HG03439 (cell line): ENCODE measurements around the gene UBAP1L.

ENCODE experiments used
- ATAC-seq: cut with Tn5 transposase; IDR thresholded peaks from one replicate; pipeline ENCODE4 v1.9.1; 2021; ENCODE audit warnings: mild to moderate bottlenecking, moderate library complexity; ENCODE audit not compliant: unreplicated experiment

The UBAP1L gene

GRCh38 chr15:65067645-65068402 lies 47.2 kb downstream of the UBAP1L start, which contains the start of gene RASL12:
Gene RASL12, minus strand, starts transcription at chr15:65067991. Its CDS starts 156 bp downstream, at chr15:65067835.
- ATAC-seq = no peak

DNA sequence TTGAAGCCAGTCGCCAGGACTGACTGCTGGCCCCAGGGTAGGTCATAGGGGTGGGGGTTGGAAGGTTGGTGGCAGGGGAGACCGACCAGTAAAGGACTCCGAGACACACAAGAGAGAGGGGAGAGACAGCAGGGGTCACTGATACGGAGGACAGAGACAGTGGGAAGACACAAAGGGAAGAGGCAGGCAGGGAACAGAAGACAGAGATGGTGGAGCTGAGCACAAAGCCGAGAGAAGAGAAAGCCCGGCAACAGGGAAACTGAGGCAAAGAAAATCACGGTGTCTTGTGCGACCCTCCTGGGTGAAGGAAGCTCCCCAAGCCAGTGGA lies 47.7 kb downstream of the UBAP1L start:
- no peak for ATAC-seq

DNA sequence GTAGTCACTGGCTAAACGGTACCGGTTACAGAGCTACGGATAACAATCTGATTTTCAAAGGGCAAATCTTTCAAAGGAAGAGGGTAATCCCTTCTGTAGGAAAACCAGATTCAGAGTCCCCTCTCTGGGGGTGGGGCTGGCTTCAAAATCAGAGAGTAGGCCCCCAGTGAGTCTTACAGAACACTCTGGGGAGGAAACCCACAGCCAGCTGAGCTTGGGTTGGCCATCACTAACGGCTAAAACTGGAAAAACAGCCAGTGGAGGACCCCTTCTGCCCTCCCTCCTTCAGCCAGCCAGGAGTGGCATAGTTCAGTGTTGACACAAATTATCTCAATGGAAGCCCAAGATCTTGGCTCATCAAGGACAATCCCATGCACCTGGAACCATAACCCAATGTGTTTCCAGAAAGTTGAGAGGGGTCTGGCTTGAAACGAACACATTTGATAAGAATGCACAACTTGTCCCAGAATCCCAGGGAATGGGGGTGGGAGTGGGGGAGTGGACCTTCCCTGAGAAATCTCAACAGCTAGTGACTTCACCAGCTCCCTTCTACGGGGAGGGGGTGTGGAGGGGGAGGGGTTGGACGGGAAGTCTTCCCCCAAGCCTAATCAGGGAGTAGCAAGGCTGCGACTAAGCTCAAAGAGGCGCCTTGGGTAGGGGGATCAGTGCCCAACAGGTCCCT lies 48.2 kb downstream of the UBAP1L start:
- ATAC-seq = no peak

DNA sequence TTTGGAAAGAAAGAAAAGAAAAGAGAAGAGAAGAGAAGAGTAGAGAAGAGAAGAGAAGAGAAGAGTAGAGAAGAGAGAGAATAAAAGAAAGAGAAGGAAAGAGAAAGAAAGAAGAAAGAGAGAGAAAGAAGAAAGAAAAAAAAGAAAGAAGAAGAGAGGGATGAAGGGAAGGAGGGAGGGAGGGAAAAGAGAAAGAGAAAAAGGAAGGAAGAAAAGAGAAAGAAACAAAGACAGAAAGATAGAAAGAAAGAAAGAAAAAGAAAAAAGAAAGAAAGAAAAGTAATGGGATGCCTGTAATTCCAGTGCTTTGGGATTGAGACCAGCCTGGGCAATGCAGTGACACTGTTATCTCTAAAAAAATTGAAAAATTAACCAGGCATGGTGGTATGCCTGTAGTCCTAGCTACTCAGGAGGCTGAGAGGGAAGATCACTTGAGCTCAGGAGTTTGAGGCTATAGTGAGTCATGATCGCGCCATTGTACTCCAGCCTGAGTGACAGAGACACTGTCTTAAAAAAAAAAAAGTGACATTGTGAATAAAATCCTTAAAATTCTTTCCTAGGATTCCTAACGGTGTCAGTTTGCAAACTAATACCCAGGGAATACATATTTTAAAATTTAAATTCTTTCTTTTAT lies 48.9 kb downstream of the UBAP1L start:
- no peak for ATAC-seq

DNA sequence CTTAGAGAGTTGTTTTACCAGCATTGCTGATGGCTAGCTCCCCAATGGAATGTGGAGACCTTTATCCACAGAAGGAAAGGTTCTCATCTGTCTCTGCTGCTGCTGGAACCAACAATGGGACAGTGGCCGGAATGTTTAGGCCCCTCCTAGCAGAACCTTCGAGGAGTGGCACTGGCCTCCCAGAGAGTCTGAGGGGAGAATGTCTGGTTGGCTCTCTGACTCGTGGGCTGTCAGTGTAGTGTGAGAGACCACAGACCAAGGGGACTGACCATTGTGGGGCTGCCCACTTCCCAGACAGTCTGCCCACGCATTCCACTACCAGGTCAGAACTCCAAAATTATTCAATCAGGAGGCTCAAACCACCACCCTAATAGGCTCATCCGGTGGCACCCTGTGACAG lies 52.3 kb downstream of the UBAP1L start:
- ATAC-seq = no peak

GRCh38 chr15:65062061-65062460 lies 52.9 kb downstream of the UBAP1L start:
- no peak for ATAC-seq

GRCh38 chr15:65060641-65061397 lies 54.2 kb downstream of the UBAP1L start:
- ATAC-seq = no peak

DNA sequence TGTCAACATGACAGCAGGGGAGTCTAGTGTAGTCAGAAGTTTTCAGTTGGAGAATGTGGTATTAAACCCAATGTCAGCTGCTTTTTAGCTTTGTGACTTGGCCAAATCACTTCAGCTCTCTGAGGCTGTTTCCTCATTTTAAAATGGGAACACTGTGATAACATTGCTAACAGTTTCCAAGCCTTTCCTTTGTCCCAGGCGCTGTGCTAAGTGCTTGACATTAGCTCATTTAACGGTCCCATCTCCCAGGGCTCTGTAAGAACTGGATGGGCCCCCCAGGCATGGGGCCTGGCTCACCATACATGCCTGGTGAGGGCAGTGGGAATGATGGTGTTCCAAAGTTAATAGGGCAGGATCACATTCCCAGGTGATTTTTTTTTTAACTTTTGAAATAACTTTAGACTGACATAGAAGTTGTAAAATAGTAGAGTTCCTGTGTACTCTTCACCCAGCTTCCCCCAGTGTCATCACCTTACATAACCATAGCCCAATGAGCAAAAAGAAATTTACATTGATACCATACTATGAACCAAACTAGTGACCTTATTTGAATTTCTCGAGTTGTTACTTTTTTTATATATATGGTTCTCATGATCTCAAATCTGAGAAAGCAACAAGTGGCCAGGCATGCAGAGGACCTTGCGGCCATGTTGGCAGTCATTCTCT lies 54.9 kb downstream of the UBAP1L start:
- ATAC-seq = no peak

GRCh38 chr15:65059369-65059750 lies 55.6 kb downstream of the UBAP1L start:
- no peak for ATAC-seq

- ATAC-seq = no peak
Measured at GRCh38 chr15:65058394-65059368, 56.3 kb downstream of the UBAP1L start.

DNA sequence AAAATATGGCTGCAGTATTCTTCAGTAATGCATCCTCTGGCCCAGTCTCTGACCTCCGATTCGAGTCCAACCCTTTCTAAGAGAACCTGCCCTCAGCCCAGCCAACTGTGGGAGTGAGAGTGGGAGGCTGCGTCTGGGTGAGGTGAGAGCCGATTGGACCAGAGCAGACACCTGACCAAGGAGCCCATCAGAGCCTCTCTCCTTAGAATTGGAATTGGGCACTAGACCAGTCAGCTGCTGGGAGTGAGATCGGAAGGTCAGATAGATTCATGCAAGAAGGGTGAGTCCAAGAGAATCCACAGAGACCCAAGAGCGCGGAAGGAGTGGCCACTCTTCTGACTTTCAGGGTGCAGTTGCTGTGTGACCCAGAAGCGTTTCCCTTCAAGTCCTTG lies 57.5 kb downstream of the UBAP1L start:
- no peak for ATAC-seq

- no peak for ATAC-seq
Measured at GRCh38 chr15:65056868-65057548, 58.0 kb downstream of the UBAP1L start.

GRCh38 chr15:65056106-65056505 lies 58.9 kb downstream of the UBAP1L start:
- no peak for ATAC-seq

DNA sequence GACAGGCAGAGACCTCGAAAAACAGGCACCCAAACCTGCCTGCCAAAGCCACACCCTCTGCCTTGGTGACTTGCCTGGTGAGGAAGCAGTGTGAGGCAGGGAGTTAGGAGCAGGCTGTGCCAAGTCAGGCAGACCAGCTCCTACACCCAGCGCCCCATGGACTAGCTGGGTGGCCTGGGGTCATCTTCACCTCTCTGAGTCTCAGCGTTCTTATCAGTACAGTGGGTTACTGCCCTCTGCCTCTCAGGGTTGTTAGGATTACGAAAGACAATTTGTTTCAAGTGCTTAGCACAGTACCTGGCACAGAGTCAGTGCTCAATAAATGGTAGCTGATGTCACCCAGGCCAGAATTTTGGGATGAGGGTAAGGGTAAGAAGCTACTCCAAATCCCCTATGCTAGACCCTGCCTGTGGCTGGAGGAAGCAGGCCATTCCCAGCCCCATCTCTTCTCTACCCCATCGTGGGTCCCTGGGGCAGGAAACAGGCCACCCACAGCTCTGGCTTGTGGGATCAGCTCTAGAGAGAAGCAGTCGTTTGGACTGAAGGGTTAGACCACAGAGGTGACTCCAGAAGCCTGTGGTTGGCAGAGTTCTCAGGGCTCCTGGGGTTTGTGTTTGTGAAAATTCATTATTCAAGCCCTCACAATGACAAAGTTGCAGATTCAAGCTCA lies 59.7 kb downstream of the UBAP1L start:
- no peak for ATAC-seq

DNA sequence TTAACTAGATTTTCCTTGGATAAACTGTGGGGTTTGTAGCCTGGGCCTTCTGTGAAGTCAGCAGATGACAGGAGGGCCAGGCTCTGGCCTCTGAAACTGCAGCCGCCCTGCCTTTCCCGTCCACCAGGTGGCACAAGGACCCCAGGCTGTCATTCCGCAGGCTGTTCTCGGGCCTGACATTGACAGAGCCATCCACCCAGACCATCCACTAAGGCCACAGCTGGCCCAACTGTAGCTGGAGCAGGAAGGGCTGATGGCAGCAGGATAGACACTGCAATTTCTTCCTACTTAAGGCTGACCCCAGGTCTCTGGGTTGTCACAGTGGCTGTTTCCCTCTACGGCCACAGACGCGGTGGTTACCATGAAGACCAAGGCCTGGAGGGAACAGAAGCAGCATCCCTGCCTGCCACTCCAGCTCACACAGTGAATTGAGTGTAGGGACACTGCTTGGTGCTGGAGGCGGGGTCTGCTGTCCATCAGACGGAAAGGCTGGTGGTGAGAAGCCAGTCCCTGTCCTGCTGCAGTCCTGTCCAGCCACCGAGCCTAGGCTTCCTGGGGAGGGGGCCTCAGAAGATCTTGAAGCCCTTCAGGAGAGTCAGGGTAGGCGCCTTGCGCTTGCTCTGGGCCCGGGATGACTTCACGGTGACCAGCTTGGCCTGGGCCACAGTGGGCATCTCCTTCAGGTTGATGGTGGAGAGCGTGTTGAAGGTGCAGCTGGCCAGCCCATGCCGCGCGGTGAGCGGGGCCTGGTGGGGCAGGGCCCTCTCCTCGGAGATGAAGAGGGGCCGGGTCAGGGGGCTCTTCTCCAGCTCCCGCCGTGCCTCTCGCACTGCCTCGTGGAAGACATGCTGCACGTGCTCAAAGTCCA lies 60.4 kb downstream of the UBAP1L start:
- ATAC-seq = no peak

DNA sequence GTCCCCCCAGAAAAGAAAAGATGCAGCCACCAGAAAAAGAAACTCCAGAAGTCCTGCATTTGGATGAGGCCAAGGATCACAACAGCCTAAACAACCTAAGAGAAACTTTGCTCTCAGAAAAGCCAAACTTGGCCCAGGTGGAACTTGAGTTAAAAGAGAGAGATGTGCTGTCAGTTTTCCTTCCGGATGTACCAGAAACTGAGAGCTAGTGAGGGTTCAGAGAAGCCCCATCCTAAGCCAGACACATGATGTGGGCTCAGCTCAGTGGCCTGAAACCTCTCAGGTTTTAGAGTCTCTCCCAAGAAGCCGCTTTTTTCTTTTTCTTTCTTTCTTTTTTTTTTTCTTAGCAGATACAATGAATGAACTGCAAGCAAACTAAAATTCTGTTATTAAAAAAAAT lies 62.0 kb downstream of the UBAP1L start:
- ATAC-seq = no peak

DNA sequence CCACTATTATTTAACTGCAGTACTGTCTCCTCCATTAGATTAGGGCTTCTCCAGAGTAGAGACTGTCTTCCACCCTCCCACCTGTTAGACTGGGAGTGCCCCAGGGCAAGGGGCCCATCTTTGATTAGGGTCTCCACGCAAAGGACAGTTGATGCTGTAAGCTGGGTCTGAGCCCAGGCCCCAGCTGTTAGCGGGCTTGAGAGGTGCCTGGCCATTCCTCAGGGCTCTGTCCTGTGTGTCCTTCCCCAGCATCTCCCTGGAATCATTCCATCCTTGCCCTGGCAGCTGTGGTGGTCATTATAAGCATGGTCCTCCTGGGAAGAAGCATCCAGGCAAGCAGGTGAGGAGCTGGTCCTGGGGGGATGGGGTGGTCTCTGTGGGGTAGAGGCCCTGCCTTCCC lies 63.7 kb downstream of the UBAP1L start:
- no peak for ATAC-seq

DNA sequence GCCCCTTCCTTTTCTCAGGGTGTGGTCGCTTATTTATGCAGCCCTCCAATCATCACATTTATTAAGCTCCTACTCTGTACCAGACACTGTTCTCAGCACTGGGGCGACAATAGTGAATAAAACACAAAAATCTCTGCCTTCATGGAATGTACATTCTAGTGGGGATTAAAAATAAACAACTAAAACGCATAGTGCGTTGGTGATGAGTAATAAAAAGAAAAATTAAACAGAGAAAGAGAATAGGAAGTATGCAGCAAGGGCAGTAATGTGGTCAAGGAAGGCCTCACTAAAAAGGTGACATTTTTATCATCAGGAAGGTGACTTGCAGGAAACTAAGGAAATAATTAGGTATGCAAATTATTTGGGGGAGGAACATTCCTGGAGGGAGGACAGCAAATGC lies 64.7 kb downstream of the UBAP1L start:
- no peak for ATAC-seq
